ENCODE measurements around the gene CROCC2. TPM values are rescaled to one million over a fixed set of nuclear protein-coding genes. Genes with fewer than 3 reads are reported as not detected.

CROCC2 gene
- total and polyA plus RNA-seq, 2 of the 13 experiments (the other 11 are each of a cell fraction or from before 2014, with no cell fraction given): not detected

GRCh38 chr2:240876475-240877251 is 29.5 kb upstream of the CROCC2 start (continued):
- TF ChIP-seq ZNF609 (CRISPR knock-in tag; IDR thresholded peaks at IDR 0.05; ENCODE audit: borderline replicate concordance) (peak; percentile 76), KAT2B (IDR thresholded peaks at IDR 0.05; ENCODE audit: borderline replicate concordance, low read depth, low read length) (no peak), NFKBIZ (CRISPR knock-in tag; IDR thresholded peaks at IDR 0.05) (0 out of 2 replicates have a peak, but pooled peaks have one; percentile 35), ZNF644 (CRISPR knock-in tag; IDR thresholded peaks at IDR 0.05; ENCODE audit: low read depth) (peak; percentile 71), ZNF570 (CRISPR knock-in tag; IDR thresholded peaks at IDR 0.05; ENCODE audit: borderline replicate concordance) (no peak), FOXK1 (CRISPR knock-in tag; IDR thresholded peaks at IDR 0.05; ENCODE audit: borderline replicate concordance, low read depth) (peak; percentile 71; the same call in 1 of the 2 replicates), SNAI1 (CRISPR knock-in tag; IDR thresholded peaks at IDR 0.05; ENCODE audit: borderline replicate concordance) (no peak; the same call in 1 of the 2 replicates), REXO4 (CRISPR knock-in tag; IDR thresholded peaks at IDR 0.05; ENCODE audit: borderline replicate concordance) (no peak), BCLAF1 (IDR thresholded peaks at IDR 0.05) (no peak), CENPX (CRISPR knock-in tag; IDR thresholded peaks at IDR 0.05) (no peak), ZNF143 (CRISPR knock-in tag; IDR thresholded peaks at IDR 0.05) (peak; percentile 33; the same call in 1 of the 2 replicates), ZNF30 (CRISPR knock-in tag; IDR thresholded peaks at IDR 0.05) (peak; percentile 83), ZNF256 (CRISPR knock-in tag; conservative IDR thresholded peaks at IDR 0.05) (no peak), ELF4 (CRISPR knock-in tag; IDR thresholded peaks at IDR 0.05; ENCODE audit: borderline replicate concordance) (no peak), ZNF382 (CRISPR knock-in tag; IDR thresholded peaks at IDR 0.05; ENCODE audit: borderline replicate concordance) (no peak), FOXP1 (IDR thresholded peaks at IDR 0.05) (no peak), FOXP1 (CRISPR knock-in tag; IDR thresholded peaks at IDR 0.05) (peak; percentile 57; the same call in 1 of the 2 replicates), HNRNPLL (IDR thresholded peaks at IDR 0.05; ENCODE audit: low read depth, low read length, poor library complexity, severe bottlenecking) (peak; percentile 40), MTF1 (CRISPR knock-in tag; IDR thresholded peaks at IDR 0.05) (no peak), ZNF567 (CRISPR knock-in tag; IDR thresholded peaks at IDR 0.05; ENCODE audit: borderline replicate concordance) (peak; percentile 35; the same call in 1 of the 2 replicates), ZNF577 (CRISPR knock-in tag; IDR thresholded peaks at IDR 0.05; ENCODE audit: borderline replicate concordance, low read depth) (no peak)

Measured in HepG2 (cell line).